CD4-positive, alpha-beta T cell treated with Interleukin-6 for 4 hours (primary cell): ENCODE data around the gene FARS2.

ENCODE experiments used
- DNase-seq: peaks from one replicate; pipeline ENCODE4 v3.0.0-alpha.2; 2020; ENCODE audit warnings: mixed read lengths

Gene FARS2

DNA sequence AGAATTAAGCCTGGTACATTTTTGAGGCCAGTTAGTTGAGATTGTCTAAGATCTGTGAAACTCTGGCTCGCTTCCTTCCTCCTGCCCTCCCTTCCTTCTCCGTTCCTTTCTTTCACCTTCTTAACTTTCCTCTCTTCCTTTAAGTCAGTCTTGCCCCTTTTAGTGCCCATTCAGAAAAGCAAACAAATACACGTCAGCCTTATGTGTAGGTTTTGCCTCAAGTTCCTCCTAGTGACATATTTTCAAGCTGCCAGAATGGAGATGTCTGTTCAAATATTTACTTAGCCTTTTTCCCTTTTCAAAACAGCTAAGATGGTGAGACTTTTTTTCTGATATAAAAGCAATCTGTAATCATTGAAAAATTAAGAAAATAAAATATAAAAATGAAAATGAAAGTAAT is 178.4 kb downstream of the FARS2 start:
- no peak for DNase-seq

DNA sequence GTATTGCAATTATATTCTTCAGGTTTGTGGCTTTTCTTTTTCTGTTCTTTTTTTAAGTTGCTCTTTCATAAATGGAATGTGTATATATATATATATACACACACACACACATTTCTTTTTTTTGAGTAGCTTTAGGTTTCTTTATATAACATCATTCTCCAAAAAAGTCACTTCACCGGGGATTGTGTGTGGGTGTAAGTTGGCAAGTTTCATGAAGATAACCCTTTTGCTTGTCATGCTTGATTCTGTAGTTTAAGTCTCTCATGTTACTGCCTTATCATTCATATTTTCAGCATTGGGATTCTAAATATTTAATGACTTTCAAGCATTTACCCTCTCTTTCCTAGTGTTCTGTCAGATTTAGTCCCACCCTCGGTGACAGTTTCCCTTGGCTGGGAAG is 181.0 kb downstream of the FARS2 start:
- DNase-seq: no peak

DNA sequence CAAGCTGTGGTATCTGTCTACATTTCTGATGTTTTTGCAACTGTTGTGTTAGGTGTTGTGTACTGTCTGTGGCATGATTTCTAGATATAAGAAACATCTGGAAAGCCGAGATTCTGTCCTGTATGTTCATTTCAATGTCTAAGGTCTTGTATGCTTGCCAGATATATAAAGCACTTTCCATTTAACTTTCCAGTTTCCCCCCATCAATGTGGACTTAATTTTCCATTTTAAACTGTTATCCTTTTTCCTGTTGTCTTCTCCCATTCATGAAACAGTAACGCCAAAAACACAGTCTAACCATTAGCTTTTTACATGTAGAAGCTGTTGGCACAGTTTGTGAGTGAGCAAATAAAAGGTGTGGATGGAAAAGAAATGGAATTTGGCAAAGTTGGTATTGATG is 181.6 kb downstream of the FARS2 start:
- no peak for DNase-seq

DNA sequence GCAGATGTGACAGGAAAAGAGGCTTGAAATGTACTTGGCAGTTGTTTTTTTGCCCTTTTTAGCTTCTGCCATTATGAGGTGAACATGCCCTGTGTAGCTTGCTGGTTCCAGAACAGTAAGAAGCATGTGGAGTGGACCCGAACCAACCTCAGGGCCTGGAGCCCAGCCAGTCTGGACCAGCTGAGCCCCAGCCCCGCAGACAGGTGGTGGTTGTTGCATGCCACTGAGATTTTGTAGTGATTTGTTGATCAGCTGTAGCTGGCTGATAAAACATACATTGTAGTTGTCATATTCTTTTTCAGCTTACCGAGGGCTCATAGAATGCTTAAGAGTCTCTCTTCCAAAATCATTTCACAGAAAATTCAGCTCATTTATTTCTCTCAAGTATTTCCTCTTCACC is 182.2 kb downstream of the FARS2 start:
- no peak for DNase-seq

DNA sequence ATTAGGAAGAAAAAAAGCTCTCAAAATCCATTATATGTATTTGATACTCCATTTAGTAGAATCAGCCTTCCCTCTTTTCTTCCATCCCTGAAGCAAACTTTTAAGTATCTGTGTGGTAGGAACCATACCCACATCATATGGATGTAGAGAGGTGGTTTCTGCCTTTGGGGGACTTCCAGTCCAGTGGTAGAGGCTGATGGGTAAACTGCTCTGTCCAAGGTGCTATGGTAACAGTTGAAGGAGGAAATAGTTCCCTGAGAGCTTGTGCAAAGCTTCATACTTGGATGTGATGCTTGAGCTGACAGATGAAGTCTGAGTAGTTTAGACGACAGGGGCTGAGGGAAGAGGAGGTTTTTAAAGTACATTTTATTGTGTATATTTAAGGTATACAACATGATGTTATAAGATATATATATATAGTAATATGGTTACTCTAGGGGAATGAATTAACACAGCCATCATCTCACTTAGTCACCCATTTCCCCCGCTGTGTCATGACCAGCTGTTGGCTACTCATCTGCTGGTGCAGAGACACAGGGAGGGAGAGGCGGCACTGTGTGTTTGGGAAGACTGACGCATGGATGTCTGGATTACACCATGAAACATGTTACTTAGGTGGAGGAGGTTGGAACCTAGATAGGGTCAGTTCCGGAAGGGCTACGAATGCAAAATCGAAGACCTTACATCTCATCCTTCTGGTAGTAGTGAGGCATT is 185.2 kb downstream of the FARS2 start:
- DNase-seq: no peak

DNA sequence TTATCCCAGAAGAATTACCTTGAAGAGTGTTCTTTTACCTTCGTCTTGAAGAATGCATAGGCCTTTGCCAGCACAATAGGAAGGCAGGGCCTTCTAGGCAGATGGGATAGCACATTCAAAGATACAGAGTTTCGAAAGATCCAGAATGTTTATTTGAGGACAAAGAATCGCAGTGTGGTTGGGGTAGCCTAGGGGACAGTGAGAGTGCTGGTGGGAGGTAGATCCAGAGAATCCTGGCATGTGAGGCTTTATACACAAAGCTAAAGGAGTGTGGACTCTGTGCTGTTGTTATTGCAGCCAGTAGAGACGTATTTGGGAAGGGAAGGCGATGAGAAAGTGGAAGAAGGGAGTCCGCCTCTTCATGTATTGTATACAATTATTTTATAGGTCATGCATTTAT is 186.6 kb downstream of the FARS2 start:
- no peak for DNase-seq

DNA sequence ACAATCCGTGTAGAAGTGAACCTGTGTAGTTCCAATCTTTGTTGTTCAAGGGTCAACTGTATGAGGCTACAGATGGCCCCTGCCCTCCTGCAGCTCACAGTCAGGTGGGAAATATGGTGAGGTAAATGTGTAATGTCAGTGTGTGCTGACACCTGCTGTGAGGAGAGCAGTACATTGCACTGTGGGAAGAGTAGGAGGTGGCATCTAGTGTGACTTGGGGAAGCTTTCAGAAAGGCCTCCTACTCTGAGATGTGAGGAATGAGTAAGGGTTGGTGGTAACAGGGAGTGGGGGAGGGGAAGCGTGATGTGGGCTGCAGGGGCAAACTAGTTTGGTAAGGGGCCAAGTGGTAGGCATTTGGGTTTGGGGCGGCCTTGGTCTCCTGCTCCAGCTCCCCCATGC is 188.8 kb downstream of the FARS2 start:
- no peak for DNase-seq

DNA sequence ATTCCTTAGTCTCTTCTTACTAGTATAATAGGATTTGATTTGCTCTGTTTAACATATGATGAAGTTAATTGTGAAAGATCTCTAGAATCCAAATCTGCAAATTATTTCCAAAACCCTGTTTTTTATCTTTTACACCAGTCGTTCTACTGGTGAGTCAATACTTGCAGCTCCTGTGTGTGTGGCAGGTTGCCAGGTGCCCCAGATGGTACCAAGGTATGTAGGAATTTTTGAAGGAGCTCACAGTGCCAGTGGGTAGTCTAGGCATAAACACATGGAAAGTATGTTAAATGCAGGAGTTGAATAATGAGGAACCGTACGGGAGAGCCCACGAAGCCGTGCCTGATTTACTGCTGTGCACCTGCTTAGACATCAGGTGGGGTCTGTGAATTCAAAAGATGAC is 192.2 kb downstream of the FARS2 start:
- no peak for DNase-seq

DNA sequence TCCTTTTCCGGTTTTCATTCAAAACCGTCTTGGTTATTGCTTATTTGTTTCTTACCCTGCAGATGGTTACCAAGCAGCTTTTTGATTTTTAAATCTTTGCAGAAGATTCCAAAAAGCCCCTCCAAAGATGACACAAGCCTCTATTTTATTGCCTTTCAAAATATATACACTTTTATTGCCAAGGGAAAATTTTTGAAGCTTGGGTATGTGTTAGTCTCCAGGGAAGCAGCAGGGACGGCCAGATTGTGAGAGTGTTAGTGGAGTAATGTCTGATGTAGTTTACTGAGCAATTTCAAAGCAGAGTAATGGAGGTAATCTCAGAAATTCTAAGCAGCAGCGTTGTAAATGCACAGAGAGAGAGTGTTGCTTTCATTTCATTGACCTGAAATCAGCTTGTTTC is 193.8 kb downstream of the FARS2 start:
- no peak for DNase-seq

DNA sequence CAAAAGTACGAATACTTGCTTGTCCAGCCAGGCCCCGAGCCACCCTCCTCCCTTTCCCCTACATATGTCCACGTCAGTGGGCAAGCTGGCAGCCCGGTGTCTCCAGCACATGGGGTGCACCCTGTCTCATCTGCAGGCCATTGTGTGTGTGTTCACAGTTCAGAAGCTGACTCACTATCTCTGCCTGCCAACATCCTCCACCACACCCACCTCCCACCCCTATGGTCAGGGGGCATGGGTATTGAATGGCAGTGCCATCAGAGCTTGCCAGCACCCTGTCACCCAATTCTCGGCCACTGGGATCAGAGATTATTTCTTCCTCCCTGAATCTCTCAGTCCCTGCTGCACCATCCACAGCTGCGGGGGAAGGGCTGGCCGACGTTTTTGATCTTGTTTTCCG is 195.7 kb downstream of the FARS2 start:
- no peak for DNase-seq

DNA sequence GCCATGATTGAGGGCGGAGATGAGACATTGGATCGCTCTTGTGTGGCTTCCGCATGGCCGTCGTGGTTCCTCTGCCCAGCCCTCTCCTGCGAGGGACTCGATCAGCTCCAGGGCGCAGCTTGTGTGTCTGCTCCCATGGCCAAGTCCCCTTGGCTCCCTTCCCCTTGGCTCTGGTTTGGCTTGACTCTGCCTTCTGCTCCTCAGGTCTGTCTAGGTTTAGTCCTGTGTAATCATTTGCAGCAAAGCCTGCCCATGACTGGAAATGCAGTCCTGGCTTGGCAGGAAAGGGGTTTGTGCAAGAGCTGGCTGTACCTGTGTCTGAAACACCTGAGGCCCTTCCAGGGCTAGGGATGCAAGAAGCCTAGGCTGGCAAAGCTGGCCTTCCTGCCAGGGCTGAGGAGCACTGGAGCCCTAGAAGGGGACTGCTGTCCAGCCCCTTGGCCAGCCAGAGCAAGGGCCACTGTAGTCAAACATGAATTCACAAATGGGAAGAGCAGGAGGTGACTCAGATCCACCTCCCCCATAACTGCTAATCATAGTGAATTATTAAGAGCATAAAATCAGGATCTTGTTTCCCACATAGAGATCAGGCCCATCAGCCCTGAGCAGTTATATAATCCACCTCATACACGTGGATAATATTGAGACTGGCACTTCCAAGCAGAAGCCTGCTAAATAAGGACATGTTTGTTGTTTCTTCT is 196.8 kb downstream of the FARS2 start:
- no peak for DNase-seq

DNA sequence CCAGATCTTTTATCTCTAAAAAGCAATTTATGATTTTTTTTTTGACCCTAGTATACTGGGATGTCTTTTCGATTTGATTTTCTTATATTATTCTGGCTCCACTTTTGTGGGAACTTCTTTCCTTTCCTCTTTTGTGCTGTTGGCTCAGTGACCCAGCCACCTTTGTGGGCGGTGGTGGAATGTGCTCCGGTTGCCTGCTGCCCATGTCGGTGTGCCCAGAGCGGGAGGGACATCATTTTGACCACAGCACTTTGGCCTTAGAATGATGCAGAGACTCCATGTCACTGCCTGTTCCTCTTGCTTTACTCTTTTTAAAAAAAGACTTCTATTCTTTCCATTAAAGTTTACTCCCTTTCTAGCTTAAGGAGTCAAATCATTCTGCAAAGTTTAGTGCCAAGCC is 198.0 kb downstream of the FARS2 start:
- no peak for DNase-seq

DNA sequence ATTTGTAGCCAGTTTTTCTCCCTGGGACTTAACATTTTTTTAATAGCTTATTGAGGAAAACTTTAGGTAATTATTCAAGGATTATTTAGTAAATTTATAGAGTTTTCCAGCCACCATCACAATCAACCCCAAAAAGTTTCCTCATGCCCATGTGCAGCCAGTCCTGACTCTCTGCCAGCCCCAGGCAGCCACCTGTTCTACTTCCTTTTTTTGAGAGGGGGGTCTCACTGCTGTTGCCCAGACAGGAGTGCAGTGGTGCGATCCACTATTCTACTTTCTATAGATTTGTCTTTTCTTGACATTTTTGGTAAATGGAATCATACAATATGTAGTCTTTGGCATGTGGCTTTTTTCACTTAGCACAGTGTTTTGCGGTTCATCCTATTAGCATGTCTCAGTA is 200.1 kb downstream of the FARS2 start:
- DNase-seq: no peak

DNA sequence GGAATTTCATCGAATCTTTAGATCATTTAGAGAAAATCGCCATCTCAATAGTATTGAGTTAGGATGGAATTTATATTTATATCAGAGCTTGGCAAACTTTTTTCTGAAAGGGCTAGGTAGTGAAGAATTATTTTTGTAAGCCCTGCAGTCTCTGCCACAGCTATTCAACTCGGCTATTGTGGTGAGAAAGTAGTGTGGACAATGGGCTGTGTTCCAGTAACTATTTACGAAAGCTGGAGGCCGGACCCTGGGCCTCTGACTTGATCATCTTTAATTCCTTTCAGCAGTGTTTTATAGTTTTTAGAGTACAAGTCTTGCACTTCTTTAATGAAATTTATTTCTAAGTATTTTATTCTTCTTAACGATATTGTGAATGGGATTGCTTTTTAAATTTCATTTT is 201.5 kb downstream of the FARS2 start:
- no peak for DNase-seq

DNA sequence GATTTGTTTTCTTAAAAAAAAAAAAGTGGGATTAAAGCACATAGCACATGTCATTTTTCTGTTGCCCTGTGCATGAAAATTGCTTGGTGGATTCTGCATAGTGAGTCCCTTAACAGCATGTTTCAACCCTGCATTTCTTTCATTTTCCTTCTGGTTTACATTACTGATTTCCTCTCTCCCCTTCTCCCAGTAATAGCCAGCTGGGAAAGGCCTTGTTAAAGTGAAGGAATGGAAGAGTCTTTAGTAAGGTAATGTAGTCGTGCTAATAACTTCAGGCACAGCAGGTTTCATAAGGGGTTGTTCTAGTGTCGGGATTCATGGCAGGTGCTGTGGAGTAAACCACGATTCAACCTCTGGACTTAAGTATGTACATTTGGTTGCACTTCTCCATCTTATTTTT is 202.4 kb downstream of the FARS2 start:
- DNase-seq: no peak

DNA sequence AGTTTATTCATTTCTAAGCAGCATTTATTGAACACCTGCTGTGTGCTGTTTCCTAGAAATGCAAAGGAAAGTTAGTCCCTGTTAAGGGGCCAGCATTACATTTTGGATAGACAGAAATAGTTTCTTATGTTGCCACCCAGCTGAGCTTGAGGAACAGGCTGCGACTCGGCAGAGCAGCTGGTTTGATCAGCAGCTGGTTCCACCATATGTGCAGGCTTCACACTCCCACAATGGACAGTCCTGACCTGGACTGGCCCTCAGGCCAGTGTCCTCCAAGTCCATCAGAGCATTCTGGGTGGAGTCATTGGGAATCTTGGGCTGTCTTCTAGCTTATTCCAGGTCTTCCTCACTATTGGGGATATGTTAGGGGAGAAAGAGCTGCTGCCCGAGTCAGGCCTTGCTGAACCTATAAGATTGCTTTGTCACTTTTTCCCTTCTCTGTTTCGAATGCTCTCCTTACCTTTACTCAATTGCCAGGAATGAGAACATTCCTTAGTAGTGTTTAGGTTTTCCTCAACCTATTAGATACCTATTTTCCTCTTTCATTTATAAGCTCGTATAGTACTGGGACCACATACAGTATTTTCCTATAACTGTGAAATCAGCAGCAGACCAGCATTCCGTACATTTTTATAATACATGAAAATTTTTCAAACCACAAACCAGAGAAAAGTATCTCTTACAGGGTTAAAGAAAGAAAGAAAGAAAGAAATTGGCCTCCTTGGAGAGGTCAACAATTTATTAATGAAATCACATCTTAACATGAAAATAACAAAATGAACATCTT is 203.0 kb downstream of the FARS2 start:
- no peak for DNase-seq

DNA sequence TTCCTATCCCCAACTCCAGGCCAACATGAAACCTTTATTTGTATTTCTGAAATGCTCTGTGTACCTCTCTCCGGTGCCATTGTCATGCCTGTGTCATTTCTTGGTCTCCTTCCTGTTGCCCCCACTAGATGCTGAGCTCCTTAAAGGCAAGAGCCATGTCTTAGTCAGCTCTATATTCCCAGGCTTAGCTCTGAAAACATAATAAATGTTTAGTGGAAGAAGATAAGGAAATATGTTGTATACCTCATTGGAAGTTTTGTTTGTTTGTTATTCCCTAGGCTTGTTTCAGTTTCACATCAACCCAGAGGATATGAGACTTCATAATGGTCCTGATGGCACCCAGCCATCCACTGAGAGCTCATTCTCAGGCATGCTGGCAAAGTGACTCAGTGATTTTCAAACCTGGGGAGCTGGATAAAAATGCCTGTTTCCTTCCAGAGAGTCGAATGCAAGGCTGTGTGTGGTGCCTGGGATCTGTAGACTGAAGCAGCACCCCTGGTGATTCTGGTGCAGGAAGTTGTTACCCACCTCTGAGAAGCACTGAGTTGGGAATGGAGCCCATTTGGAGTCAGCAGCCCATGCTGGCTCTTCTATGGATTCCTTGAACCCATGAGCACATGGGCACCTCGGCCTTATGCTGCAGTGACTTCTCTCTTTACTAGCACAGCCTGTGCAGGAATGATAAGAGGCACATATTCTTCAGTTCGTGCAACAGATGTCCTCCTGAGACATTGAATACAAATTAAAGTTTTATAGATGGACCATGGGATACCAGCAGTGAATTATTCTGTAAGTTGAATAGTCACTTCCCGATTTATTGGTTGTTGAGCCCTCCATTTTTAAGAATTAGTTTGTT is 205.2 kb downstream of the FARS2 start:
- DNase-seq: no peak

DNA sequence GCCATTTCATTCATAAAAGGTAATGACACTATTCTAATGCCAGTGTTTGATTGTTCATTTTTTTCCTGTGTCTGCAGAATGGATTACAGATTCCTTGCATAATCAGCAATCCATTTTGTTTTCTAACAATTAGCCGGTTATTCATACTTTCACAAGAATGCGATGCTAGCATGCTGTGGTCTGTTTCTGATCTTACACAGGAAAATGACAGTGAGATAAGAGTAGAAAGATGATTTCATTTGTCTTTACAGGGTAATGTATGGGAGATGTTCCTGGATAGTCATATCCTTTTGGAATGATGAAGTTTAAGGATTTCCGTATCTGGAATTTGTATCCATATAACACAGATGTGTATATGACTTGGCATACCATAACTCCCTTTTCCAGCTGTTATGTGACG is 207.3 kb downstream of the FARS2 start:
- DNase-seq: no peak

DNA sequence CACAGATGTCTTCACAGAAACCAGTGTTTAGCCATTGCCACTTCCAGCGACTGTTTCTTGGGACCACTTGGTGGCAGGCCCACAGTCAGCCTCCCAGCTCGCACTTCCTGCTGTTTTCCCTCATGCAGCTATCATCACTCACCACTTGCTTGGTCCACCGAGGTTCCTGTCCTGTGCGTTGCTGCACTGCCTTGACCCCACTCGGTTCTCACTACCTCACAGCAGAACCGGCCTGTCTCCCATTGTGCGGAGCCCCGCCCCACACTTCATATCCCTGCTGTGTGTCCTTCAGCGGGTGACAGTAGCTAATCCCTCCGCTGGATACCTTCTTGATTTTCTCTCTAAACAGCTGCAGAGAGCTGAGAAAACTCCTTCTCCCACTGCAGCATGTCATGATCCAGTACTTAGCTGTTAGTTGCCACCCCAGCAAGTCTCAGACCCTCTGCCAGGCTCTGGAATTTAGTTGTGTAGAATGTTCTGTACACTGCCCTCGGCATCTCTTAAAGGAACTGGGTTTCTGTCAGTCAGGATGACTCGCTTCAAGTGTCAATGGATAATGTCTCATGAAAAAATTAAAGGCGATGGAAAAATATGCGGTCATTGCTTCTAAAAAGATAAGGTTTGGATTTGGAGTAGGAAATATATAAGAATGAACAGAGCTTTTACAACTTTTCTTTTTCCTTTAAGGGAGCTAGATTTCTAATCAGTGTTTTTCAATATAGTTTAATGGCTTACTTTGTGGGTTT is 208.0 kb downstream of the FARS2 start:
- no peak for DNase-seq

DNA sequence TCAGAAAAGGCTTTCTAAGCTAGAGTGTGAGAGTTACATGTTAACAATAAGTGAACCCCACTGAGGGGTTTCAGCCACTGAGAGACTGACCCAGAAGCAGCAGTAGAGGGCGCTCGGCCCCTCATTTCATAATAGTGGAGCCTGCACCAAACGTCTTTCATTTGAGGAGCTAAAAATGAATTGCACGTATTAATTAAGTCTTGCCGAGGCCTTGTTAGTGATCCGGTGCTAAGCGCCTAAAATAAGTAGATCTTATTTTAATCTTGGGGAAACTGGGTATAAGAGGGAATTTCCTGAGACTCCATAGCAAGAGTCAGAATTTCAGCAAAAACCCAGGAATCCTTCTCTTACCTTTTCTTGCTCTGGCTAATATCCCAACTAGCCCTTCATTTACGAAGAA is 209.7 kb downstream of the FARS2 start:
- peak; percentile 65 for DNase-seq

DNA sequence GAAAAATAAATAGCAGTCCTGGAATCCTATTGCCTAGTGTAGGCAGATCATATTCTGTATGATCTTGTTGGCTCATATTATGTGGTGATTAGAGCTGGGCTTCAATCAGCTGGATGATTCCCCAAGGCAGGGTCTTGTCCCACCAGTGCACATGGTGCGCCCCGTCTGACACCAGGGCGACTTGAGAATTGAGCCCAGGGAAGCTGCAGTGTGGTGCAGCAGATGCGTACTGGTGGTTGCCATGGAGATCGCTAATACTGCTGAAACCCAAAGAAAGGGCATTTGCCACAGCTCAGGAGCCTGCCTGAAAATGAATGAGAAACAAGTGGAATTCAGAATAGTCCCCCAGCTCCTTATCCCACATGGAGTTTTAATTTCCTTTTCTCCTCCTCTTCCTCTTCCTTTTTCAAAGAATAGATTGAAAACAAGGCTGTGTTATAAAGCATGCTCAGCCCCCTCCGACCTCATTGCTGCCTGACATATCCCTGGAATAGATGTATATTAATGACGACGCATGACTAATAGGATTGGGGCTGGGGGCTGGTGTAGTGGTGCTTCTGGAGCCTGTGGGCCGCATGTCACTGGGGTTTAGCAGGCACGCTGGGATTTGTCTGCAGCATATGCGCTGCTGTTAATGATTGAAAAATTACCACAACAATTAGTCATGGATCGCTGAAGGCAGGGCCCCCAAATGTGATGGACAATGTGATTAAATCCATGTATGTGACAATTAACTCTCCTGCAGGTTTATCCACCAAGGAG is 210.5 kb downstream of the FARS2 start:
- DNase-seq: no peak

DNA sequence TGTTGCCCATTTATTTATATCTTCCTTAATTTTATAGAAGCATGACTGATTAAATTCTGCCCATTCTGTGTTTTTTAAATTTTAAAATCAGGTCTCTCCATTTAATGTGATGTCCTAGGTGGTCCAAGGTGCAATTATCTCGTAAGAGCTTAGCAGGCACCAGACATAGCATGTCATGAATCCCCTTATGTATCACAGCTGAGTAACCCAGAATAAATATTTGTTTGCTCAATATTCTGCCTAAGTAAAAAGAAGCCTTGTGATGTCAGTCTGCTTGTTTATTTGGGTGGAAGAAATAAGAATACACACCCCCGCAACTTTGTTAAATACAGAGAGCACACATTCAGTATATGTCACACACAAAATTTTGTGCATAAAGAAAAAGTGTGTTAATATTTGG is 211.3 kb downstream of the FARS2 start:
- no peak for DNase-seq
